ENCODE measurements around the gene ABCA13.

ABCA13 gene

GRCh38 chr7:48452218-48452617, 281.0 kb downstream of the ABCA13 start:
- no peaks in the 10 kb centered on the region for H3K27me3 ChIP-seq (ENCODE audit: control insufficient read depth, insufficient read depth, low read length)
- H3K9me3 ChIP-seq (replicated peaks; ENCODE audit: low read length) = peaks cover 4% of the 10 kb centered on the region
- H3K36me3 ChIP-seq (ENCODE audit: insufficient read depth, low read length) = no peaks in the 10 kb centered on the region
- no peak overlapping the region for H3K9ac ChIP-seq (ENCODE audit: low read depth, low read length)
- H3K4me1 ChIP-seq (ENCODE audit: control insufficient read depth, insufficient read depth, low read length) = no peaks in the 10 kb centered on the region
- no peak overlapping the region for H3K4me2 ChIP-seq (ENCODE audit: low read length)
- no peak overlapping the region for H3K4me3 ChIP-seq (ENCODE audit: low read length)

DNA sequence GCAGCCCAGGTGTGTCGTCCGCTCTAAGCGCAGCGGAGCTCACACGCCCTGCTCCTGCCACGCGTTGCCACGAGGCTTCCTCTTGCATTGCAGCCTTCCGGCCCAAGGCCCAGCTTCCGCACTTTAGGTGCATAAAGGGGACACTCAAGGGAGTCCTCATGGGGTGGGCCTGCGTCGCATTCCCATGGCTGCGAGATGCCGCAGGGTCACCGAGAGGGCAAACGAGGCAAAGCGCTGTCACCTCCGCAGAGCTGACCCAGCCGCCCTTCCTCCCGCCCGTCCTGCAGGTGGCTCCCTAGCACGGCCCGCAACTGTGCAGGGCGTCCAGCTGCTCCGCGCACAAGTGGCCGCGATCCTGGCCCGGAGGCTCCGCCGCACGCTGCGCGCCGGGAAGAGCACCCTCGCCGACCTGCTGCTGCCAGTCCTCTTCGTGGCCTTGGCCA, 283.5 kb downstream of the ABCA13 start:
- H3K4me1 ChIP-seq (ENCODE audit: control insufficient read depth, insufficient read depth, low read length) = no peaks in the 10 kb centered on the region
- no peak overlapping the region for H3K4me3 ChIP-seq (ENCODE audit: low read length)
- H3K9ac ChIP-seq (ENCODE audit: low read depth, low read length) = no peak overlapping the region
- no peaks in the 10 kb centered on the region for H3K36me3 ChIP-seq (ENCODE audit: insufficient read depth, low read length)
- H3K4me2 ChIP-seq (ENCODE audit: low read length) = no peak overlapping the region
- peaks cover 4% of the 10 kb centered on the region for H3K9me3 ChIP-seq (replicated peaks; ENCODE audit: low read length)
- no peaks in the 10 kb centered on the region for H3K27me3 ChIP-seq (ENCODE audit: control insufficient read depth, insufficient read depth, low read length)

DNA sequence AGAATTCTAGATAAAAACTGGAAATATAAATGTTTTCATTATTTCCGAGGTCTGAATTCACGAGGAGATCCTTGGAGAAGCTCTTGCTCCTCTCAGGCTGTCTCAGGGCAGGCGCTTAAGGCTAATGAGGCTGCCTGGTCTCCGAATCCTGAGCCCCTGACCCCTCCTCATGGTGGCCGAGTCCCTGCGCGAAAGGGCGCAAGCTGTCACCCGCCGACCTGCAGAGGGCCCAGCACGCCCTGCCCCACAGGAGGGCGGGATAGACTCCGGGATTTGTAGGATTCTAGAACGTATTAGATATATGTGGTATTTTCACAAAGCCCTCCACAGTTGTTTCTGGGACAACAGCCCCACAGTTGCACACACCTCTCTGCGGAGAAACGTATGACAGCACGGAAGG, 284.1 kb downstream of the ABCA13 start:
- no peak overlapping the region for H3K9ac ChIP-seq (ENCODE audit: low read depth, low read length)
- no peaks in the 10 kb centered on the region for H3K4me1 ChIP-seq (ENCODE audit: control insufficient read depth, insufficient read depth, low read length)
- H3K9me3 ChIP-seq (replicated peaks; ENCODE audit: low read length) = peaks cover 4% of the 10 kb centered on the region
- no peak overlapping the region for H3K4me3 ChIP-seq (ENCODE audit: low read length)
- H3K27me3 ChIP-seq (ENCODE audit: control insufficient read depth, insufficient read depth, low read length) = no peaks in the 10 kb centered on the region
- H3K4me2 ChIP-seq (ENCODE audit: low read length) = no peak overlapping the region
- H3K36me3 ChIP-seq (ENCODE audit: insufficient read depth, low read length) = no peaks in the 10 kb centered on the region

GRCh38 chr7:48458701-48459524, 287.7 kb downstream of the ABCA13 start:
- Histone ChIP-seq H3K36me3 (ENCODE audit: insufficient read depth, low read length) (no peaks in the 10 kb centered on the region), H3K4me2 (ENCODE audit: low read length) (no peak overlapping the region), H3K9me3 (replicated peaks; ENCODE audit: low read length) (peaks cover 3% of the 10 kb centered on the region), H3K9ac (ENCODE audit: low read depth, low read length) (no peak overlapping the region), H3K27me3 (ENCODE audit: control insufficient read depth, insufficient read depth, low read length) (no peaks in the 10 kb centered on the region), H3K4me1 (ENCODE audit: control insufficient read depth, insufficient read depth, low read length) (no peaks in the 10 kb centered on the region), H3K4me3 (ENCODE audit: low read length) (no peak overlapping the region)

- Histone ChIP-seq H3K4me1 (ENCODE audit: control insufficient read depth, insufficient read depth, low read length) (no peaks in the 10 kb centered on the region), H3K9ac (ENCODE audit: low read depth, low read length) (no peak overlapping the region), H3K4me3 (ENCODE audit: low read length) (no peak overlapping the region), H3K36me3 (ENCODE audit: insufficient read depth, low read length) (no peaks in the 10 kb centered on the region), H3K27me3 (ENCODE audit: control insufficient read depth, insufficient read depth, low read length) (no peaks in the 10 kb centered on the region), H3K9me3 (replicated peaks; ENCODE audit: low read length) (peaks cover 3% of the 10 kb centered on the region), H3K4me2 (ENCODE audit: low read length) (no peak overlapping the region)
These were observed 295.5 kb downstream of the ABCA13 start for GRCh38 chr7:48466713-48467112.

DNA sequence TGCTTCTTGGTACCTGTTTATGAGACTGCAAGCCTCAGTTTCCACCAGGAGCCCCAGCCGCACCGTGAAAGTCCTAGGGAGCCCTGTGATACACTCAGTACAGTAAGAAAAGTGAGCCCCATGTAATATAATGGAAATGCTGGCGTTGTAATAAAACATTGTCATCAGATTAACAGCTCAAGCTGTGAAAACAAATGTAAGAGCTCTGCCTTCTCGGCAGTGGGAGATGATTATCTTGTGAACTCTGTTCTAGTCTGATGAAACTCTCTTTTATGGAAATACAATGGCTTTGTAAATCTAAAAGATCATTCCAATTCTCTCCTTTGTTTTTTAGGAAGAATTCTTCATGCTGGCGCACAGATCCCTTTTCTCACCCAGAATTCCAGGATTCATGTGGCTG, 299.9 kb downstream of the ABCA13 start:
- Histone ChIP-seq H3K9ac (ENCODE audit: low read depth, low read length) (no peak overlapping the region), H3K4me2 (ENCODE audit: low read length) (no peak overlapping the region), H3K4me3 (ENCODE audit: low read length) (no peak overlapping the region), H3K27me3 (ENCODE audit: control insufficient read depth, insufficient read depth, low read length) (no peaks in the 10 kb centered on the region), H3K4me1 (ENCODE audit: control insufficient read depth, insufficient read depth, low read length) (no peaks in the 10 kb centered on the region), H3K9me3 (replicated peaks; ENCODE audit: low read length) (no peaks in the 10 kb centered on the region), H3K36me3 (ENCODE audit: insufficient read depth, low read length) (no peaks in the 10 kb centered on the region)

DNA sequence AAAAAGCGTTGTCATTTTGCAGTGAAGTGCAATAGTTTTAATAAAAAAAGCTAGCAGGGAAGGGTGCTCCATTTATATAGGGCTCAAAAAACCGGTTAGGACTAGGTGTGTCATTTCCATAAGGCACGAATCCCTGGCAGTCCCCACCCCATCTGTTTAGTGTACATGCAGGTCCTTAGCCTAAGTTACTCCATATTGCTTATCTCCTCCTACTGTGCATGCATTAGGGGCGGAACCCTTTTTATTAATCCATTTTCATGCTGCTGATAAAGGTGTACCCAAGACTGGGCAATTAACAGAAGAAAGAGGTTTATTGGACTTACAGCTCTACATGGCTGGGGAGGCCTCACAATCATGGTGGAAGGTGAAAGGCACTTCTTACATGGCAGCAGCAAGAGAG, 301.4 kb downstream of the ABCA13 start:
- Histone ChIP-seq H3K4me3 (ENCODE audit: low read length) (no peak overlapping the region), H3K36me3 (ENCODE audit: insufficient read depth, low read length) (no peaks in the 10 kb centered on the region), H3K9me3 (replicated peaks; ENCODE audit: low read length) (no peaks in the 10 kb centered on the region), H3K4me1 (ENCODE audit: control insufficient read depth, insufficient read depth, low read length) (no peaks in the 10 kb centered on the region), H3K9ac (ENCODE audit: low read depth, low read length) (no peak overlapping the region), H3K4me2 (ENCODE audit: low read length) (no peak overlapping the region), H3K27me3 (ENCODE audit: control insufficient read depth, insufficient read depth, low read length) (no peaks in the 10 kb centered on the region)

DNA sequence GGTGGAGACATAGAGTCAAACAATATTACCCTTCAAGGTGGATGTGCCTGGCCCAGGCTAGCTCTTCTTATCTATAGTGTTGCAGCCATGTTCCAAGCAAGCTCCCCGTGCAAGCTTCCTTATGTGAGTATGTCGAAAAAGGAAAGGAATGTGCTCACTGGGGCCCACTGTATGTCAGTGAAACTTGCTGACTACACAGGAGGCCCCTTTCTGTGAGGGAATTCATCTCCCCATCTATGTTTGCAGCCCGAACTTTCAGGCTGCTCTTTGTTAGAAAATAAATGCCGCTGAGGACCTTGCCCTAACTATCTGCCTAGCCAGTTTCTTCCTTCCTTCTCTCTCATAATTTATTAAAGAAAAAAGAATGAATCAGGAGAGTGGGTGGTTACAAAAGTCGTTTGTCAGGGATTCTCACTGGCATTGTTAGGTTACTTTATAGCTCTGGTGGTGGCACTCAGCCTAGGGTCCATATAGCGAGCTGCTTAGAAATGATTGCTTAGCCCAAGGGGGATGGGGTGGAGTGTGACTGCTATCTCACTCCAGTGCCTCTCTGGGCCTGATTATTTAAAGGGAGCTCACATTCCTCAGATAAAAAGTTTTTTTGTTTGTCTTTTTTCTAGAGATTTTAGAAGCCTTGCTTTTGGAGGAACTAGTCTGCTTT, 302.1 kb downstream of the ABCA13 start:
- no peaks in the 10 kb centered on the region for H3K27me3 ChIP-seq (ENCODE audit: control insufficient read depth, insufficient read depth, low read length)
- no peak overlapping the region for H3K9ac ChIP-seq (ENCODE audit: low read depth, low read length)
- H3K4me1 ChIP-seq (ENCODE audit: control insufficient read depth, insufficient read depth, low read length) = no peaks in the 10 kb centered on the region
- H3K36me3 ChIP-seq (ENCODE audit: insufficient read depth, low read length) = no peaks in the 10 kb centered on the region
- no peak overlapping the region for H3K4me2 ChIP-seq (ENCODE audit: low read length)
- H3K9me3 ChIP-seq (replicated peaks; ENCODE audit: low read length) = no peaks in the 10 kb centered on the region
- no peak overlapping the region for H3K4me3 ChIP-seq (ENCODE audit: low read length)

DNA sequence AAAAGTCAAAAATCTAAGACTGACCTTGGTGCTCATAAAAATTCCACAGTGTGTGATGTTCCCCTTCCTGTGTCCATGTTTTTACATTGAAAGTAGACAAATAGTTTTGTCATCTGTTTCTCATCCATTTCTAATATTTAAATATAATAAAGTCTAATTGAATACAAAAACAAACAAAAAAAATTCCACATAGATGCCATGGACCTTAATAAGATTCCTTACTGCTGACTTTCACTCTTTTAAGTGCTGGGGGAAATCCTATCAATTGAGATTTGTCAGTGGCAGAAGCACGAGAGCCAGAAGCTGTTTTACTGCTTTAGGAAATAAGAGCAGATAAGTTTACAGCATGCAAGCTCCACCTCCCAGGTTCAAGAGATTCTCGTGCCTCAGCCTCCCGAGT, 310.0 kb downstream of the ABCA13 start:
- Histone ChIP-seq H3K36me3 (ENCODE audit: insufficient read depth, low read length) (no peaks in the 10 kb centered on the region), H3K27me3 (ENCODE audit: control insufficient read depth, insufficient read depth, low read length) (no peaks in the 10 kb centered on the region), H3K9me3 (replicated peaks; ENCODE audit: low read length) (no peaks in the 10 kb centered on the region), H3K4me2 (ENCODE audit: low read length) (no peak overlapping the region), H3K4me1 (ENCODE audit: control insufficient read depth, insufficient read depth, low read length) (no peaks in the 10 kb centered on the region), H3K9ac (ENCODE audit: low read depth, low read length) (no peak overlapping the region), H3K4me3 (ENCODE audit: low read length) (no peak overlapping the region)

DNA sequence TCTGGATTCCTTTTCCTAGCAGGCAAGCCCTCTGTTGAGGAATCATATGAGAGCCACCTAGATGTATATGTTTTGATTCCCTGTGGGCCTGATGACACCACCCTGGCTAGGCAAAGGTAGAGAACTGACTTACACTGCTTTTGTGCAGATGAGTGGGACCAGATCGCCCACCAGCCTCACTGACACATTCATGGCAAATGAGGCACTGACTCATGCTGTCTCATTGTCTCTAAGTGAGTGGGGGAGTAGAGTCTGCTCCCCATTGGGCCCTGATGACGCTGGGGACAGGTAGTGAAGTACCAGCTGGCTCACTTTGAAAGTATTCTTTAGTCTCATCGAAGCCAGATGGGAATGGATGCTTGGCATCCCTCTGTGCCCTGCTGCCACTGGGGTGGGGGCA, 326.3 kb downstream of the ABCA13 start:
- Histone ChIP-seq H3K36me3 (ENCODE audit: insufficient read depth, low read length) (no peaks in the 10 kb centered on the region), H3K9me3 (replicated peaks; ENCODE audit: low read length) (peaks cover 6% of the 10 kb centered on the region)

GRCh38 chr7:48502021-48502420, 330.8 kb downstream of the ABCA13 start:
- Histone ChIP-seq H3K9me3 (replicated peaks; ENCODE audit: low read length) (peaks cover 6% of the 10 kb centered on the region), H3K4me3 (ENCODE audit: low read length) (no peak overlapping the region), H3K27me3 (ENCODE audit: control insufficient read depth, insufficient read depth, low read length) (no peaks in the 10 kb centered on the region), H3K36me3 (ENCODE audit: insufficient read depth, low read length) (no peaks in the 10 kb centered on the region), H3K4me2 (ENCODE audit: low read length) (no peak overlapping the region), H3K4me1 (ENCODE audit: control insufficient read depth, insufficient read depth, low read length) (no peaks in the 10 kb centered on the region), H3K9ac (ENCODE audit: low read depth, low read length) (no peak overlapping the region)

More for the DNA sequence above, 326.3 kb downstream of the ABCA13 start:
- no peak overlapping the region for H3K9ac ChIP-seq (ENCODE audit: low read depth, low read length)
- no peak overlapping the region for H3K4me3 ChIP-seq (ENCODE audit: low read length)
- no peaks in the 10 kb centered on the region for H3K4me1 ChIP-seq (ENCODE audit: control insufficient read depth, insufficient read depth, low read length)
- H3K27me3 ChIP-seq (ENCODE audit: control insufficient read depth, insufficient read depth, low read length) = no peaks in the 10 kb centered on the region
- H3K4me2 ChIP-seq (ENCODE audit: low read length) = no peak overlapping the region

DNA sequence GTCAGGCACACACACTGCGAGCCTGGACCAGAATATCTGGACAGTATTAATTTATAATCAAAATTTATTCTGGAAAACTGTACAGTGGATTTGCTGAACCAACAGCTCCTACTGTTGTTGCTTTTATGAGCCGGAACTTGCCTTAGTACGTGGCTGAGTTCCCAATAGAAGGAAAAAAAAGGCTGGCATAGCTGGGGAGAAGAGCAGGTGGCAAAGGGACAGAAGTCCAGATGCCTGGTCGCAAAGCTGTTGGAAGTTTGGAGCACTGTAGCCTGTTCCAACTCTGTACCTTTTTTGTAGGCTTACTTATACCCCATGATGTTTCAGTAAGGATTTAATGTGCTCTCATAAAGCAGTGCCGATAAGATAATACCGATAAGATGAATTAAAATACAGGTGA, 333.8 kb downstream of the ABCA13 start:
- H3K9me3 ChIP-seq (replicated peaks; ENCODE audit: low read length) = peaks cover 12% of the 10 kb centered on the region
- no peaks in the 10 kb centered on the region for H3K27me3 ChIP-seq (ENCODE audit: control insufficient read depth, insufficient read depth, low read length)
- H3K4me2 ChIP-seq (ENCODE audit: low read length) = no peak overlapping the region
- H3K4me1 ChIP-seq (ENCODE audit: control insufficient read depth, insufficient read depth, low read length) = no peaks in the 10 kb centered on the region
- no peaks in the 10 kb centered on the region for H3K36me3 ChIP-seq (ENCODE audit: insufficient read depth, low read length)
- no peak overlapping the region for H3K4me3 ChIP-seq (ENCODE audit: low read length)
- no peak overlapping the region for H3K9ac ChIP-seq (ENCODE audit: low read depth, low read length)
